WTC11 (cell line): ENCODE measurements around the gene LDLR.

Source experiments
- ESRRA ChIP-seq: sonication (generic); formaldehyde crosslinking; IDR thresholded peaks from 2 replicates; pipeline ENCODE4 v1.8.1; 2022; ENCODE audit warnings: mild to moderate bottlenecking, missing genetic modification reagents, borderline replicate concordance
- FOXP1 ChIP-seq: sonication (generic); formaldehyde crosslinking; IDR thresholded peaks from 2 replicates; pipeline ENCODE4 v1.8.0; 2022; ENCODE audit warnings: missing genetic modification reagents, mild to moderate bottlenecking, moderate library complexity, borderline replicate concordance
- HMGXB4 ChIP-seq: sonication (generic); formaldehyde crosslinking; IDR thresholded peaks from 2 replicates; pipeline ENCODE4 v1.8.1; 2023; ENCODE audit warnings: mild to moderate bottlenecking, moderate library complexity, missing genetic modification reagents
- NR3C1 ChIP-seq: sonication (generic); formaldehyde crosslinking; conservative IDR thresholded peaks from 2 replicates; pipeline ENCODE4 v1.8.1; 2023; ENCODE audit warnings: low read depth, mild to moderate bottlenecking, missing genetic modification reagents
- TF ChIP-seq, protein P1 (sequence below): fragments of 200-600 bp; IDR thresholded peaks from 2 replicates; pipeline ENCODE4 v1.8.0; 2022; ENCODE audit warnings: antibody characterized with exemption
- TF ChIP-seq, protein P2 (sequence below): sonication (generic); formaldehyde crosslinking; IDR thresholded peaks from 2 replicates; pipeline ENCODE4 v1.8.1; 2023; ENCODE audit warnings: mild to moderate bottlenecking, missing genetic modification reagents, borderline replicate concordance

DNA sequence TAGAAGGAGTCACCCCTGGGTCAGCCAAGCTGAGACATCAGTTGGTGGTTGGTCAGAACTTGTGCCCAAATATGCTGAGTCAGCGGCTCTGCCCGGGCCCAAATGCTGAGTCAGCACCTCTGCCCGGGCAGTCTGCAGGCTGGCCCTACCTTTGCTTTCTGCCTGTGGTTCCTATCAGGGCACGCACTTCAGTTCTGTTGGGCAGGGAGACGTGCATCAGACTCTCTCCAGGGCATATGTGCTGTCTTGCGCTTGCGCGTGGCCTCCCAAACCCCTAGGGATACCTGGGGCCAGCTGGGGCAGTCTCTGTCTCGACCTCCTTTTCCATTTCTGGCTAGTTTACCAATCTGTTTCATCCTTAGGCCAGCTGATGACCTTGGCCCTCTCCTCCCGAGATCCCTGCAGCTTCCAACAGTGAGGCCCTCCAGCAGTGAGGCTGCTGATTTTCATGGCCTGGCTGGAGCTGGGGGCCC lies 24.4 kb upstream of the LDLR start:
- TF ChIP-seq, protein P1, sequence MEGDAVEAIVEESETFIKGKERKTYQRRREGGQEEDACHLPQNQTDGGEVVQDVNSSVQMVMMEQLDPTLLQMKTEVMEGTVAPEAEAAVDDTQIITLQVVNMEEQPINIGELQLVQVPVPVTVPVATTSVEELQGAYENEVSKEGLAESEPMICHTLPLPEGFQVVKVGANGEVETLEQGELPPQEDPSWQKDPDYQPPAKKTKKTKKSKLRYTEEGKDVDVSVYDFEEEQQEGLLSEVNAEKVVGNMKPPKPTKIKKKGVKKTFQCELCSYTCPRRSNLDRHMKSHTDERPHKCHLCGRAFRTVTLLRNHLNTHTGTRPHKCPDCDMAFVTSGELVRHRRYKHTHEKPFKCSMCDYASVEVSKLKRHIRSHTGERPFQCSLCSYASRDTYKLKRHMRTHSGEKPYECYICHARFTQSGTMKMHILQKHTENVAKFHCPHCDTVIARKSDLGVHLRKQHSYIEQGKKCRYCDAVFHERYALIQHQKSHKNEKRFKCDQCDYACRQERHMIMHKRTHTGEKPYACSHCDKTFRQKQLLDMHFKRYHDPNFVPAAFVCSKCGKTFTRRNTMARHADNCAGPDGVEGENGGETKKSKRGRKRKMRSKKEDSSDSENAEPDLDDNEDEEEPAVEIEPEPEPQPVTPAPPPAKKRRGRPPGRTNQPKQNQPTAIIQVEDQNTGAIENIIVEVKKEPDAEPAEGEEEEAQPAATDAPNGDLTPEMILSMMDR, result no peak
- no peak for TF ChIP-seq HMGXB4
- no peak for TF ChIP-seq ESRRA (CRISPR knock-in tag)
- no peak for TF ChIP-seq NR3C1
- TF ChIP-seq, protein P2, sequence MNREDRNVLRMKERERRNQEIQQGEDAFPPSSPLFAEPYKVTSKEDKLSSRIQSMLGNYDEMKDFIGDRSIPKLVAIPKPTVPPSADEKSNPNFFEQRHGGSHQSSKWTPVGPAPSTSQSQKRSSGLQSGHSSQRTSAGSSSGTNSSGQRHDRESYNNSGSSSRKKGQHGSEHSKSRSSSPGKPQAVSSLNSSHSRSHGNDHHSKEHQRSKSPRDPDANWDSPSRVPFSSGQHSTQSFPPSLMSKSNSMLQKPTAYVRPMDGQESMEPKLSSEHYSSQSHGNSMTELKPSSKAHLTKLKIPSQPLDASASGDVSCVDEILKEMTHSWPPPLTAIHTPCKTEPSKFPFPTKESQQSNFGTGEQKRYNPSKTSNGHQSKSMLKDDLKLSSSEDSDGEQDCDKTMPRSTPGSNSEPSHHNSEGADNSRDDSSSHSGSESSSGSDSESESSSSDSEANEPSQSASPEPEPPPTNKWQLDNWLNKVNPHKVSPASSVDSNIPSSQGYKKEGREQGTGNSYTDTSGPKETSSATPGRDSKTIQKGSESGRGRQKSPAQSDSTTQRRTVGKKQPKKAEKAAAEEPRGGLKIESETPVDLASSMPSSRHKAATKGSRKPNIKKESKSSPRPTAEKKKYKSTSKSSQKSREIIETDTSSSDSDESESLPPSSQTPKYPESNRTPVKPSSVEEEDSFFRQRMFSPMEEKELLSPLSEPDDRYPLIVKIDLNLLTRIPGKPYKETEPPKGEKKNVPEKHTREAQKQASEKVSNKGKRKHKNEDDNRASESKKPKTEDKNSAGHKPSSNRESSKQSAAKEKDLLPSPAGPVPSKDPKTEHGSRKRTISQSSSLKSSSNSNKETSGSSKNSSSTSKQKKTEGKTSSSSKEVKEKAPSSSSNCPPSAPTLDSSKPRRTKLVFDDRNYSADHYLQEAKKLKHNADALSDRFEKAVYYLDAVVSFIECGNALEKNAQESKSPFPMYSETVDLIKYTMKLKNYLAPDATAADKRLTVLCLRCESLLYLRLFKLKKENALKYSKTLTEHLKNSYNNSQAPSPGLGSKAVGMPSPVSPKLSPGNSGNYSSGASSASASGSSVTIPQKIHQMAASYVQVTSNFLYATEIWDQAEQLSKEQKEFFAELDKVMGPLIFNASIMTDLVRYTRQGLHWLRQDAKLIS (CRISPR knock-in tag), result no peak
- TF ChIP-seq FOXP1, result no peak
